KMS-11 (cell line): ENCODE measurements around the gene COL23A1.

Experiments used
- H2AFZ ChIP-seq: fragments of 200-600 bp; sonication (generic); 2 replicates; pipeline ENCODE4 v1.6.1; 2016; ENCODE audit warnings: antibody characterized with exemption, mixed run types, low read depth
- H3K27ac ChIP-seq: fragments of 200-600 bp; sonication (generic); 2 replicates; pipeline ENCODE4 v1.6.1; 2016; ENCODE audit warnings: mild to moderate bottlenecking, mixed run types
- H3K27me3 ChIP-seq: fragments of 200-600 bp; sonication (generic); 2 replicates; pipeline ENCODE4 v1.6.1; 2017; ENCODE audit warnings: mild to moderate bottlenecking, low read depth, mixed run types, moderate library complexity; ENCODE audit not compliant: insufficient read depth
- H3K36me3 ChIP-seq: fragments of 200-600 bp; sonication (generic); 2 replicates; pipeline ENCODE4 v1.6.1; 2017; ENCODE audit warnings: mild to moderate bottlenecking, mixed run types; ENCODE audit not compliant: insufficient read depth
- H3K4me1 ChIP-seq: fragments of 200-600 bp; sonication (generic); 2 replicates; pipeline ENCODE4 v1.6.1; 2016; ENCODE audit warnings: mild to moderate bottlenecking, low read depth, mixed run types; ENCODE audit not compliant: poor library complexity, severe bottlenecking
- H3K4me2 ChIP-seq: fragments of 200-600 bp; sonication (generic); 2 replicates; pipeline ENCODE4 v1.7.0; 2016; ENCODE audit warnings: mild to moderate bottlenecking, mixed run types
- H3K4me3 ChIP-seq: fragments of 200-600 bp; sonication (generic); IDR thresholded peaks from 2 replicates; pipeline ENCODE4 v1.6.1; 2017; ENCODE audit warnings: low read depth, low read length, mixed read lengths; ENCODE audit not compliant: insufficient read depth
- H3K79me2 ChIP-seq: fragments of 200-600 bp; sonication (generic); 2 replicates; pipeline ENCODE4 v1.6.1; 2016; ENCODE audit warnings: low read depth, mixed run types; ENCODE audit not compliant: insufficient read depth
- H3K9ac ChIP-seq: fragments of 200-600 bp; sonication (generic); 2 replicates; pipeline ENCODE4 v1.6.1; 2016; ENCODE audit warnings: mild to moderate bottlenecking, mixed run types
- H4K20me1 ChIP-seq: fragments of 200-600 bp; sonication (generic); 2 replicates; pipeline ENCODE4 v1.6.1; 2016; ENCODE audit warnings: mild to moderate bottlenecking, mixed run types; ENCODE audit not compliant: insufficient read depth
- CTCF ChIP-seq: fragments of 200-600 bp; sonication (generic); conservative IDR thresholded peaks from 2 replicates; pipeline ENCODE4 v1.6.1; 2017; ENCODE audit warnings: low read depth, mild to moderate bottlenecking, antibody characterized with exemption, low read length, moderate library complexity, mixed read lengths

The COL23A1 gene

GRCh38 chr5:178535299-178536175 lies 54.7 kb downstream of the COL23A1 start:
- Histone ChIP-seq H4K20me1 (no peaks in the 10 kb centered on the region), H3K9ac (no peak overlapping the region), H3K79me2 (no peaks in the 10 kb centered on the region), H3K4me2 (no peak overlapping the region), H3K27ac (no peak overlapping the region), H3K4me3 (no peak overlapping the region), H2AFZ (no peak overlapping the region), H3K27me3 (no peaks in the 10 kb centered on the region), H3K36me3 (no peaks in the 10 kb centered on the region), H3K4me1 (no peaks in the 10 kb centered on the region)
- TF ChIP-seq CTCF: no peak

GRCh38 chr5:178533136-178533535 lies 57.1 kb downstream of the COL23A1 start:
- no peak overlapping the region for H2AFZ ChIP-seq
- no peak overlapping the region for H3K4me3 ChIP-seq
- no peak for TF ChIP-seq CTCF
- H3K27me3 ChIP-seq: no peaks in the 10 kb centered on the region
- no peaks in the 10 kb centered on the region for H4K20me1 ChIP-seq
- no peak overlapping the region for H3K4me2 ChIP-seq
- H3K36me3 ChIP-seq: no peaks in the 10 kb centered on the region
- H3K27ac ChIP-seq: no peak overlapping the region
- no peak overlapping the region for H3K9ac ChIP-seq
- H3K79me2 ChIP-seq: no peaks in the 10 kb centered on the region
- no peaks in the 10 kb centered on the region for H3K4me1 ChIP-seq

- H3K4me2 ChIP-seq: no peak overlapping the region
- TF ChIP-seq CTCF: no peak
- H3K36me3 ChIP-seq: no peaks in the 10 kb centered on the region
- H3K27ac ChIP-seq: no peak overlapping the region
- no peaks in the 10 kb centered on the region for H3K4me1 ChIP-seq
- H3K4me3 ChIP-seq: no peak overlapping the region
- no peak overlapping the region for H3K9ac ChIP-seq
- H2AFZ ChIP-seq: no peak overlapping the region
- H3K79me2 ChIP-seq: no peaks in the 10 kb centered on the region
- no peaks in the 10 kb centered on the region for H3K27me3 ChIP-seq
- H4K20me1 ChIP-seq: no peaks in the 10 kb centered on the region
These were observed 57.5 kb downstream of the COL23A1 start for GRCh38 chr5:178532666-178533065.

- Histone ChIP-seq H3K9ac (no peak overlapping the region), H3K4me1 (no peaks in the 10 kb centered on the region), H3K4me2 (no peak overlapping the region), H3K79me2 (no peaks in the 10 kb centered on the region), H4K20me1 (no peaks in the 10 kb centered on the region), H3K36me3 (no peaks in the 10 kb centered on the region), H3K4me3 (no peak overlapping the region), H3K27me3 (no peaks in the 10 kb centered on the region), H3K27ac (no peak overlapping the region), H2AFZ (no peak overlapping the region)
- no peak for TF ChIP-seq CTCF
These were observed 58.0 kb downstream of the COL23A1 start for GRCh38 chr5:178532236-178532635.
